HG03139 (cell line): ENCODE data around the gene GPR82.
"Not testable (repeated sequence)": the region's sequence is repeated elsewhere in the genome, so short reads cannot be mapped to it uniquely, and the experiment has no call there.

ENCODE experiments used
- ATAC-seq: cut with Tn5 transposase; IDR thresholded peaks from one replicate; pipeline ENCODE4 v1.9.1; 2021; ENCODE audit not compliant: unreplicated experiment

The GPR82 gene

DNA sequence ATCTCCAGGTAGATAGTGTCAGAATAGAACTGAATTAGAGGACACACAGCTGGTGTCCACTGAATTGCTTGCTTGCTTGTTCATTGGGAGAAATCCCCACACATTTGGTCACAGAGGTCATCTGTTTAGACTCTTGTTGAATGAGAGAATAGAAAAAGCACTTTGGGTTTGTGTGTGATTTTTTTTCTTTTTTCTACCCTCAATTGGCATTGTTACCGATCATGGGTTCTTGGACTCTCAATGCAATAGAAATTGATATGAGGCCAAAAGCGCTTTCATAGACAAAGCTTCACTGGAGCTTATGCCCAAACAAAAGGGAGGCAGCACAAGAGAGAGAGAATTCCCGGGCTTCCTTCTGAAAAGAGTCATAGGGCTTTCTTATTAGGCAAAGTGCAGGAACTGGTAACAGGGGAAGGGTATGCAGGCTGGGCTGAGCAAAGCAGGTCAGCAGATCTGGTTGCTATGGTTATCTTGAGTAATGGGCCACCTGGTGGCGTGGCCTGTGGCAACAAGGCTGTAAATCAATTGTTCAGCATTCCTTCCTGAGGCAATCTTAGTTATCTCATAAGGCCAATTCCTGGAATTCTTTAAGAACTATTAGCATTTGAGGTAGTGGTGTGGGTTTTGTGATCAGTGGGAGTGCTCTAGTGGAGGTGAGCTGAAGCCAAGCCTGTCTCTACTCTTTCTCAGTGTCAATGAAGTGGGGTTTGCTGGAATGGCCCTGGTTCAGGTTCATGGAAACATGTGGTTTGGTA is 5.3 kb upstream of the GPR82 start:
- ATAC-seq, result no peak

DNA sequence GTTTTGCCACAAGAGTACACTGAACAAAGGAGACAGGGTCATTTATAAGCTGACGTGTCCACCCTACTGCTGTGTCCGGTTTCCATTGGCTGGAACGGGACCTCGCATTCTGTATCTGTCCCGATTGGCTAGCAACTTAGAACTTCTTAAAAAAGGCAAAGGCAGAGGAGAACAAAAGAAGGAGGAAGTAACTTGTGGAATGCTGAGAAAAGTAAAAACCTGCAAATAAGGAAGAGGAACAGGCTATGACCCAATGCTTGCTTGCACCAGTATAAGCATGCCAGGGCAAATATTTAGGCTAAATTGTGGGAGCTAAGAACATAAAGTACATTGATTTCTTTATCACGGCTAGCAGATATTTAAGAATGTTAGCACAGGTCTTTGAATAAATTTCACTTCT is 4.4 kb upstream of the GPR82 start:
- not testable (repeated sequence) for ATAC-seq

DNA sequence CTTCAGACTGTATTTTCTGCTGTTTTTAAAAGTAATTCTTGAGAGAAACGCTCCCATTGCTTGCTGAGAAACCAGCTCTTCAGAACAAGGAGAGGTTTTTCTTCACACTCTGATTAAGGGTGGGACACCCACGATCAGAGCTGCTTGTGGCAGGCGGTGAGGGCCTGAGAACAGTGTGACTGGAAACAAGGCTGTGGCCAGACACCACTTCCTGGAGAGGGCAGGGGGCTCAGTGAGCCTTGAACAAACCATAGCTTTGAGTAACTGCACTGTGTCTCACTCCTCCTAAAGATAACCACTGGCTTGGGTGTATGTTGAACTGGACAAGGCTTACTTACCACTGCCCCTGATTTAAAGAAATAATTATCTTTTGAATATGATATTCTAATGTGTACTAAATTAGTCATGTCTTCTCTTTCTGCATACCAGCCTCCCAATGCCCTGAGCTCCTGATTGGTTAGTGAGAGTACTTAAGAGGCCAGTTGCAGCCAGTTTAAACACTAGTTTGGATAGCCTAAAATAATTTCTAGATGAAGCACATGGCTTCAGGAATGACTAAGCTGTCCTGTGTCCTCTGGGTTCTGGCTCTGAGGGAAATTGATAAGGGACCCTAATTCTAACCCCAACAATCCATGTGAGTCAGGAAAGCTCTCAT is 3.7 kb upstream of the GPR82 start:
- ATAC-seq, result peak; percentile 80

DNA sequence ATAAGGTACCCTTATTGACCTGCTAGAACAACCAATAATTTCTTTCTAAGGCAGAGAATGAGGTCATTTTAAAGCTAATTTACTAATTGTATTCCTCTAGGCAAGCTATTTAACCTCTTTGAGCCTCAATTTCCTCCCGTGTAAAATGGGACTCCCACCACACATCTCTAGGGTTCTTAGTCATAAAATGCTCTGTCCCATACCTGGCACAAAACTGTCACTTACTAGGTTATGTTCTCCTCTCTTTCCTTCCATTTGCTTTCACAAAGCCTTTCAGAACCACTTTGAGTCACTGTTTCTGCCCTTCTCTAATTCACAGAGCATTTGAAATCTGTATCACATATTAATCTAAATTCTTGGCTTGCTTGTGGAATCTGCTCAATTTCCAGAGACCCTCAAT is 2.4 kb upstream of the GPR82 start:
- no peak for ATAC-seq

DNA sequence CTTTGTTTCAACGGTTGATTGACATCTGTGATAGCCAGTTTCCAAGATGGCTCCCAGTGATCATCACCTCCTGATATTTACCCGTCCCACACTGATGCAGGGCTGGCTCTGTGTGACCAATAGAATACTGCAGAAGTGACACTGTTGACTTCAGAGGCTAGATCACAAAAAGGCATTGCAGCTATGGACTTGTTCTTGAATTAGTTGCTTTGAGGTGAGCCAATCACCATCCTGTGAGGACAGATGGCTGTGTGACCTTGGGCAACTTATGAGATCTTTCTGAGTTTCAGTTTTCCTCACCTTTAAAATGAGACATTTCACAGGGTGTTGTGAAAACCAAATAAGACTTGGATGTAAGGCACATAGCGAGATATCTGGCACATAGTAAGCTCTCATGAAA is 1.8 kb upstream of the GPR82 start:
- no peak for ATAC-seq

DNA sequence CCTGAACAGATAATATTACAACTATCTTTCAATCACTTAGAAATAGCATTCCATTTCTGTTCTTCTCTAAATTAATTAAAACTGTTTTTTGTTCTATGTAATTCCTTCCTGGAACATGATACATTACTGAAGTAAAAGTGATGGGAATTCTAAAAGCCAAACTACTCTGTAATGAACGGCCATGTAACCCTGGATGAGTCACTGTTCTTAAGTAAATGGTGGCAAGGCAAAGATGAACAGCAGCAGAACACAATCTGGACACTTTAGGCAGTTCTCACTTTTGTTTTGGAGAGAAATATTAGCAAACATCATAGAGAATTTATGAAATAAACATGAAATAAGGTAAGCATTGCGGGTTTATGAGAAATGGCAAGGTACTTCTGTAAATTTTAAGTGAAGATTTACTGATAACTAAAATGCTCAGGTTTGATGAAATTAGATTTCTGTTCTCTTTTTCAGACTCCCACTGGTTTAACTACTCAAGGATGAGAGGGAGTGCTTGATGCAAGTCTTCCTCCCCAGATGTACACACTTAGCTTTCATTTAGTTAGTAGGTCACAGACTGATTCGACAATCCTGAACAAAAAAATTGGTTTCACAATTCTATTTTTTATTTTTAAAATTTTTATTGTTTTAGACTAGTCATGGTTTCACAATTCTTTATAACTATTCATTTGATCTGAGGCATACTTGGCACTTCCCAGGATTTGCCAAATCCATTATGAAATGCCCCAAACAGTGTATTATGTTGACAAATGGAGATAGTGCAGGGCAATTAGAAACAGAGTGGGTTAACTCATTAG is 964 bp upstream of the GPR82 start:
- ATAC-seq, result no peak

DNA sequence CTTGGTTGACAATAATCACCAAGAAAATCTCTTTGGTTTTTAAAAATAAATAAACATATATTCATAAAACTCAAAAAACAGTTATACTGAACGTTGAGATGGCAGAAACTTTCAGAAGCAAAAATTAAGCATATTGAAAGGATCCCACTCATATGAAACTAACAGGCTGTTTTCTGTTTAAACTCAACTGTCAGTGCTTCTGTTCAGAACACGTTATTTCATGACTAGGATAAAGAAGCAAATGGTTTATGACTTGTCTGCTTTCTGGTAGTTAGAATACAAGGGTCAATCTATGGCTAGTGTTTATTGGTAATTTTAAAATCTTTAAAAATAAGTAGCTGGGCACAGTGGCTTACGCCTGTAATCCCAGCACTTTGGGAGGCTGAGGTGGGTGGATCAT is 4.1 kb downstream of the GPR82 start:
- ATAC-seq, result no peak

DNA sequence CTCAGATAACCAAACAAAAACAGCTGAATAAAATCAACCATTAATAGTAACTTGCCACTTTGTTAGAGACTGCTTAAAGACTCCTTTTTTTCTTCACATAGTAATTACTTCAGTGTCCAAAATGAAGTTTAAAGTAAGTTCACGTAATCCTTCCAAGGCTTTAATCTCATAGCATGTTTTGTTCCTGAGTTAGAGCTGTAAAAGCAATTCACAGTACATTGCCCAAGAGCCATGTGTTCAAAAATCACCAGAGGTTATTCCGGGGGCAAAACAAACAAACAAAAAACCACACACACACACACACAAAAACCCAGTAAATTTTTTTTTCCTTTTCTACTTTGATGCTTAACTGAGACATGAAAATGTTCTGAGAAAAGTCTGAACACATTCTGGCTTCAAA is 6.1 kb downstream of the GPR82 start:
- ATAC-seq, result no peak

DNA sequence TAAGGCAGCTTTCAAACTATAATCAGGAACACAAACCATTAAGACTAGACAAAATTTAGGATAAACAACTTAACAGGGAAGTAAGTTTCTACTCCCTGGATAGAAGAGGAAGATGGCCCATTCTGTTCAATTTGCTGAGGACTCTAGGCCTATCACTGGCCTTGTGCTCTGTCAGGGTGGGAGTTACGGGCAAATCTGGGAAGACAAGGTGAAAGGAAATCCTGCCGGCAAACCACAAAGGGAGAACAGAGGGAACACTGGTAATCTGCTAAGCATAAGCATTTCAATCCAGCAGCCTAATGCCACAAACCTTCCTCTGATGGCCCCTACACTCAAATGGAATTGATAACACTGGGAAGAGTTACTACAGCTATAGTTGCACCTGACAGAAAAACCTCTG is 8.3 kb downstream of the GPR82 start:
- ATAC-seq, result no peak

DNA sequence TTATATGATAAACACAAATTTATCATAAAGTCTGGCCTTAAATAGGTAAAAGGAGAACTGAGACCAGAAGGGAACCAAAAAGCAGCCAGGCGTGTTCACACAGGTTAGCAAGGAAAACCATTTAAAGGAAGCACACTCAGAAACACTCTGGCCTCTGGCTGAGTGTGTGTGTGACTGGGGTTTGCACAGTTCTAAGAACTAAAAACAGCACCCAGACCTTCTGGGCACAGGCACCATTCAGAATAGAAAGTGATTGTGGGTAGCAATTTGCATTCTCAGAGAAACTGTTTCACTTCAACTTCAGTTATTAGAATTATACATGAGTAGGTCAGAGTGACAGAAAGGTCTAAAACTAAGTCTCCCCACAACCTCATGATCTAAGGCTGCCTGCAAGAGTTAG is 10.0 kb downstream of the GPR82 start:
- peak; percentile 98 for ATAC-seq

DNA sequence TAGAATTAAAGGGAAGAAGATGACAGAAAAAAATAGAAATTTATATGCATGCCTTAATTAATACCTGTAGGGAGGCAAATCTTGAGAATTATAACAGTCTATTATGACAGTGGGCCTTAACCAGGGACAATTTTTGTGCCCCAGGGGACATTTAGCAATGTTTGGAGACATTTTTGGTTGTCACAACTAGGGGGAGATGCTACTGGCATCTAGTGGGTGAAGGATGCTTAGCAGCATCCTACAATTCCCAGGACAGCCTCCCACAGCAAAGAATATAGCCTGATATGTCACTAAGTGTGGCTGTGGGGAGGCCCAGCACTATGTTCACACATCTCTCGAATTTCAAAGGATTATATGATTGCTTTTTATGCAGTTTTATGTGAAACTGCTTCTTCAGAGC is 10.5 kb downstream of the GPR82 start:
- ATAC-seq, result no peak

DNA sequence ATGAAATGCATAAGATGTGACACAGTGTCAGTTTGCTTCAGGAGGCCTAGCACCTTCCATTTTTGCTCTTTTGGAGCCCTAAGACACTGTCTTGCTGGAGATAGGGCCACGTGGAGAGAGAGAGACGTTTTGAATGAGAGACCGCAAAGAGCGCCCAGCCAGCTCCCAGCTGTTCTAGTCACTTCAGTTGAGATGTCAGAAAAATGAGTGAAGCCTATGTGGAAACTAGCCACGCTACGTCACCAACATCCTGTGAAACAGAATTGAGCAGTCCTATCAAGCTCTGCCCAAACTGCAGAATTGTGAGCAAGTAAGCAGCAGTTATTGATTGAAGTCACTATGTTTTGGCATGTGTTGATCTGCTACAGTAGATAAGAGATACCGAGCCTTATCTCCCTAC is 13.1 kb downstream of the GPR82 start:
- ATAC-seq, result no peak

DNA sequence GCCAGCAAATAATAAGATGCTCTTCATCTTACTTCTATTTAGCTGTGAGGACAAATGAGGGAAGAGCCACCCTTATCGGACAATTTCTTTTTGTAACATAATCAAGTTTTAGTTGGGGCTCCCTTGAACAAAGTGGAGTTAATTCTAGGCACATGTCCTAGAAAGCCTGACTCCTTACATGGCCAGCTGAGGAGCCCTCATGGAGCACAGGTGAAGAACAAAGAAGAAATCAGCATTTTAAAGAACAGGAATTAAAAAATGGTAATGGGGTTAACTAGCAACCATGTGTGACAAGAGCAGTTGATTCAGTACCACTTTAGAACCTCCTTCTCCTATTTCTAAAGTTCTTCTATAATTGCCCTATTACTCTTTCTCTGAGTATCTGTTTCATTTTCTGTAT is 15.9 kb downstream of the GPR82 start:
- no peak for ATAC-seq

DNA sequence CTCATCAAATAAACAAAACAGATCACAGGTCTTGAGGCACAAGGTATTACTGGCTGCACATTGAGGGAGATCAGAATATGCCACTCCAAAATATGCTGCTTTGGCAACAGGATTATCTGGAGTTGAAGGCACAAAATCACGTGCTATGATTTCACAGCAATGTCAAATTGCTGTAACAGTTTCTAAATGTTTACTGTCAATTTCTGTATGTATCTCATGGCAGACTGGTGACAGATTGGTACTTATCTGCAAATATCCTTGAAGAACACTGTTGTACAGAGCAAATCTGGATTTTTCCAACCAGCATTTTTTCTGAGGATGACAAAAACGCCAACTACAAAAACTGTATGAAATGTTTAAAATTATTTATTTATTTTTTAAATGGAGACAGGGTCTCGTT is 26.7 kb downstream of the GPR82 start:
- ATAC-seq, result no peak

DNA sequence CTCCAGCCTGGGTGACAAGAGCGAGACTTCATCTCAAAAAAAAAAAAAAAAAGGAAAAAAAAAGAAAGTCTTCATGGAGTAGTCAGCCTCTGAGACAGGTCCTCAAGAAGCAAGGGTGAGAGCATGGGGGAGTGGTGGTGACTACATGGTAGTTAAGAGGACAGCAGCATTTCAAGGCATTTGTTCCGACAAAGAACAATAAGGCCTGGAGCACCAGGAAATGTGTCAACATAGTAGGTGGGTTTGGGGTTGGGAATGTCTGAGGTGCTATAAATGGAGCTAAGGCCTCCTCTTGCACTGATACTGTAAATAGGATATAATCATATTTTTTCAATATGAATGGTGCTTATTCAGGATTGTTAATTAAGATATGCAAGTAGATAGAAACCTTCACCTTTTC is 34.4 kb downstream of the GPR82 start:
- ATAC-seq, result no peak

DNA sequence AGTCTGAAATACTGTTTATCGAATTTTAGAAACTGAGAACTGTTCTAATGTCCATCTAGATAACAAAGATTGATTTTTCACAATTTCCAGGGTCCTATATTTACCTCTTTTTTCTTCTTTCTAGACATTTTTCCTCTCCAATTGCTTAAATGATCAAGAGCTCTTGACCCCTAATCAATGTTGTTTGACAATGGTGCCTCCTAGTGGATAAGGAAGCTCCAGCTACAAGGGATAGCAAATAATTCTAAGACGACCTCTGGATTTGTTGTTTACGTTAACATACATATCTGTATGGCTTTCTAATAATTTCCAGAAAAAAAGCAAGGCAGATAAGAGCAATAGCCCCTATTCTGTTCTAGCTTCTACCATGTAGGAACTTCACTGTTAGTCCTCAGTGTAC is 35.8 kb downstream of the GPR82 start:
- no peak for ATAC-seq

DNA sequence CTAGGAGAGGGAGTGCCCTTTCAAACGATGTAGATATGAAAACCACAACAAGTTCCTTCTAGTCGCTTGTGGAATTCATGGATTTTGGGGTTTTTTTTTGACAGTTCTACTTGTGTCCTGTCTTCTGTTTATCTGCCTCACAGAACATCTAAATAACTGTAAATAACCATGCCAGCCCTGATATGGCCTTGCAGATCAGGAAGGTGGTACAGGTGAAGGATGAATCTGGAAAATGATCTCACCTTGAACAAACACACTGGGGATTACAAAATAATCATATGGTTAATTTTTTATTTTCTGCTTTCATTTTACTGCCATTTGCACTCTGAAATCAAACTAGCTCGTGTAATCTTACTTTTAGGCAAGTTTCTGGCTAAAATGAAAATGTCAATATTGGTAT is 37.2 kb downstream of the GPR82 start:
- ATAC-seq, result no peak

DNA sequence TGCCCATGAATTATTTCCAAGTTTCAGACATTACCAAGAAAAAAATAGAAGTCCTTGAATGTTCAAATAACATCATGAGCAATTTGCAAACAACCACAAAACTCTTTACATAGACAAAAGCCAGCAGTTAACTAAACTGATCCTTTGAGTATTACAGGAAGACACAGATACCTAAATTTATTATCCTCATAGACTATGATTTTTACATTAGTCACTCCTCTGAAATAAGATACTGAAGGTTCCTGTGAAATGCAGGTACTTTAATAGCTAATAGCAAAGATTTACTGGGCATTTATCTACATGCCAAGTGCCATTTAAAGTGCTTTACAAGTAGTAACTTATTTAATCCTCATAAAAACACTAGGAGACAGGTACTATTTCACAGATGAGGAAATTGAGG is 37.7 kb downstream of the GPR82 start:
- no peak for ATAC-seq

DNA sequence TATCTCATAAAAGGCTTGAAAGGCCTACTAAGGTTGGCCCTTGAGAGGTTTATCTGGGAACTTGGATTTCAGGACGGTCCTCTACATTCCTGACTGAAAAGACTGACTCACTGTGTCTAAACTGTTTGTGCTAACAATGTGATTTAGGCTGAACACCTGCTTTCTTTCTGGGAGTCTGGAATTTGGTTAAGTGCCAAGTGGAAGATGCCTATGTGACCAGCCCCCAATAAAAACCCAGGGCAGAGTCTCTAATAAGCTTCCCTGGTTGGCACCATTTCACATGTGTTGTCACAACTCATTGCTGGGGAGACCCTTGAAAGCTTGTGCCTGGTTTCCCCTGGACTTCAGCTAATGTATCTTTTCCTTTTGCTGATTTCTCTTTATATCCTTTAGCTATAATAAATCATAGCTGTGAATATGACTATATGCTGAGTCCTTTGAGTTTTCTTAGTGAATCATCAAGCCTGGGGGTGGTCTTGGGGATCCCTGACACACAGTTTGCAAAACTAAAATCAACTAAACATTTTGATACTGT is 55.1 kb downstream of the GPR82 start:
- no peak for ATAC-seq
